IMR-90 (cell line): ENCODE results near the gene MALRD1. TPM values are rescaled to one million over a fixed set of nuclear protein-coding genes. Genes with fewer than 3 reads are reported as not detected.

Experiments
- ATAC-seq: fragments of 200-7000 bp; cut with Tn5 transposase; 2 replicates; pipeline ENCODE4 v1.9.1; 2020; ENCODE audit warnings: low read depth, mild to moderate bottlenecking, moderate library complexity
- BruUV-seq: library from RNA; stranded (reverse); fragments of 400-500 nt; replicated peaks from 2 replicates; lab custom pipeline; 2021; lab: Mats Ljungman, UMichigan
- CTCF ChIA-PET: fragments of 300-600 bp; formaldehyde crosslinking; extraction: SDS; loops from one replicate; lab custom pipeline; 2021; ENCODE audit warnings: antibody characterized with exemption; lab: Yijun Ruan, JAX
- POLR2A ChIA-PET: fragments of 300-600 bp; sonication (Branson Sonifier 250); formaldehyde crosslinking; loops from one replicate; lab custom pipeline; 2022; ENCODE audit warnings: antibody characterized with exemption; ENCODE audit not compliant: unreplicated experiment; lab: Charles Lee
- DNase-seq: peaks from one replicate; pipeline ENCODE4 v3.0.0; 2013
- H2AFZ ChIP-seq: replicated peaks from 2 replicates; pipeline ENCODE3; 2013; ENCODE audit warnings: low read length, mild to moderate bottlenecking; ENCODE audit not compliant: poor library complexity
- H2AK5ac ChIP-seq: 2 replicates; pipeline ENCODE4 v1.6.1; 2013; ENCODE audit warnings: low read depth, low read length, inconsistent platforms
- H2AK9ac ChIP-seq: replicated peaks from 2 replicates; pipeline ENCODE3; 2013; ENCODE audit warnings: mild to moderate bottlenecking, low read depth, low read length, moderate library complexity; ENCODE audit not compliant: poor library complexity
- H2BK120ac ChIP-seq: 2 replicates; pipeline ENCODE4 v1.6.1; 2013; ENCODE audit warnings: low read depth, low read length, inconsistent platforms
- H2BK15ac ChIP-seq: 3 replicates; pipeline ENCODE4 v1.6.1; 2013; ENCODE audit warnings: low read depth, low read length, inconsistent platforms
- H2BK20ac ChIP-seq: 2 replicates; pipeline ENCODE4 v1.6.1; 2013; ENCODE audit warnings: low read depth, mild to moderate bottlenecking, inconsistent platforms, low read length, moderate library complexity
- H2BK5ac ChIP-seq: 2 replicates; pipeline ENCODE4 v1.6.1; 2013; ENCODE audit warnings: mild to moderate bottlenecking, low read depth, low read length, inconsistent platforms; ENCODE audit not compliant: poor library complexity, severe bottlenecking
- H3K14ac ChIP-seq: replicated peaks from 2 replicates; pipeline ENCODE4 v1.6.1; 2013; ENCODE audit warnings: low read depth, low read length, inconsistent platforms
- H3K18ac ChIP-seq: 2 replicates; pipeline ENCODE4 v1.6.1; 2013; ENCODE audit warnings: low read depth, low read length, control low read depth
- H3K23ac ChIP-seq: 2 replicates; pipeline ENCODE4 v1.6.1; 2013; ENCODE audit warnings: low read depth, low read length, inconsistent platforms
- H3K27ac ChIP-seq: 2 replicates; pipeline ENCODE4 v1.5.1; 2013; ENCODE audit warnings: mild to moderate bottlenecking, control low read depth, low read length; ENCODE audit not compliant: insufficient read depth
- H3K27me3 ChIP-seq: 2 replicates; pipeline ENCODE4 v1.6.1; 2013; ENCODE audit warnings: low read length; ENCODE audit not compliant: control insufficient read depth, insufficient read depth
- H3K36me3 ChIP-seq: 2 replicates; pipeline ENCODE4 v1.6.1; 2013; ENCODE audit warnings: low read length, mixed read lengths; ENCODE audit not compliant: control insufficient read depth, insufficient read depth
- H3K4ac ChIP-seq: 2 replicates; pipeline ENCODE4 v1.6.1; 2013; ENCODE audit warnings: low read depth, low read length, inconsistent platforms
- H3K4me1 ChIP-seq: 2 replicates; pipeline ENCODE4 v1.6.1; 2013; ENCODE audit warnings: low read length, mixed read lengths; ENCODE audit not compliant: control insufficient read depth, insufficient read depth
- H3K4me2 ChIP-seq: 2 replicates; pipeline ENCODE4 v1.6.1; 2013; ENCODE audit warnings: low read depth, mild to moderate bottlenecking, control low read depth, low read length, moderate library complexity
- H3K4me3 ChIP-seq: 2 replicates; pipeline ENCODE4 v1.5.1; 2013; ENCODE audit warnings: low read depth, mild to moderate bottlenecking, control low read depth, low read length, moderate library complexity; ENCODE audit not compliant: insufficient read depth
- H3K56ac ChIP-seq: 2 replicates; pipeline ENCODE4 v1.6.1; 2013; ENCODE audit warnings: low read length, inconsistent platforms; ENCODE audit not compliant: insufficient read depth; ENCODE audit errors: extremely low read depth
- H3K79me1 ChIP-seq, 2 experiments: 2 replicates each; pipeline ENCODE4 v1.6.1; 2013; ENCODE audit warnings: low read length in 2 of 2, inconsistent platforms in 1 of 2, low read depth in 1 of 2
- H3K9ac ChIP-seq: 2 replicates; pipeline ENCODE4 v1.6.1; 2013; ENCODE audit warnings: low read depth, low read length, control low read depth
- H3K9me1 ChIP-seq: 2 replicates; pipeline ENCODE4 v1.6.1; 2013; ENCODE audit warnings: low read length, inconsistent platforms; ENCODE audit not compliant: insufficient read depth
- H3K9me3 ChIP-seq: 2 replicates; pipeline ENCODE4 v1.6.1; 2013; ENCODE audit warnings: low read length; ENCODE audit not compliant: control insufficient read depth, insufficient read depth
- H4K20me1 ChIP-seq: 2 replicates; pipeline ENCODE4 v1.6.1; 2013; ENCODE audit warnings: low read length, inconsistent platforms; ENCODE audit not compliant: insufficient read depth
- H4K5ac ChIP-seq: 2 replicates; pipeline ENCODE4 v1.6.1; 2013; ENCODE audit warnings: mild to moderate bottlenecking, low read depth, low read length, control low read depth
- H4K8ac ChIP-seq, 2 experiments: 2 replicates each; pipeline ENCODE4 v1.6.1; 2013; ENCODE audit warnings: low read depth in 2 of 2, low read length in 2 of 2, control low read depth in 1 of 2, inconsistent platforms in 1 of 2
- H4K91ac ChIP-seq: 2 replicates; pipeline ENCODE4 v1.6.1; 2013; ENCODE audit warnings: low read depth, low read length, inconsistent platforms; ENCODE audit not compliant: insufficient read depth
- BHLHE40 ChIP-seq: fragments of 150-350 bp; IDR thresholded peaks from 2 replicates; pipeline ENCODE4 v1.6.1; 2016; ENCODE audit warnings: mild to moderate bottlenecking, low read depth, low read length
- CEBPB ChIP-seq: IDR thresholded peaks from 2 replicates; pipeline ENCODE4 v1.6.1; 2012; ENCODE audit warnings: low read depth, low read length, improper control_type of control experiment
- CHD1 ChIP-seq: IDR thresholded peaks from 2 replicates; pipeline ENCODE4 v1.6.1; 2012; ENCODE audit warnings: low read depth, low read length, improper control_type of control experiment
- ELK1 ChIP-seq: fragments of 150-350 bp; IDR thresholded peaks from 2 replicates; pipeline ENCODE4 v1.6.1; 2016; ENCODE audit warnings: low read depth, mild to moderate bottlenecking, low read length, moderate library complexity, borderline replicate concordance
- FOS ChIP-seq: fragments of 150-350 bp; IDR thresholded peaks from 2 replicates; pipeline ENCODE4 v1.6.1; 2016; ENCODE audit warnings: low read depth, low read length
- MAFK ChIP-seq: IDR thresholded peaks from 2 replicates; pipeline ENCODE4 v1.6.1; 2012; ENCODE audit warnings: low read depth, low read length, improper control_type of control experiment
- MAZ ChIP-seq: IDR thresholded peaks from 2 replicates; pipeline ENCODE4 v1.6.1; 2012; ENCODE audit warnings: low read depth, mild to moderate bottlenecking, low read length, improper control_type of control experiment, moderate library complexity, borderline replicate concordance
- NFE2L2 ChIP-seq: fragments of 150-350 bp; IDR thresholded peaks from 2 replicates; pipeline ENCODE4 v1.6.1; 2016; ENCODE audit warnings: low read depth, mild to moderate bottlenecking, low read length
- POLR2A ChIP-seq: IDR thresholded peaks from 2 replicates; pipeline ENCODE4 v1.6.1; 2012; ENCODE audit warnings: mild to moderate bottlenecking, low read depth, low read length
- RAD21 ChIP-seq: IDR thresholded peaks from 2 replicates; pipeline ENCODE4 v1.6.1; 2012; ENCODE audit warnings: low read length, improper control_type of control experiment
- RCOR1 ChIP-seq: IDR thresholded peaks from 2 replicates; pipeline ENCODE4 v1.6.1; 2012; ENCODE audit warnings: mild to moderate bottlenecking, low read length, improper control_type of control experiment; ENCODE audit not compliant: insufficient replicate concordance
- RFX5 ChIP-seq: IDR thresholded peaks from 2 replicates; pipeline ENCODE4 v1.8.0; 2012; ENCODE audit warnings: low read depth, mild to moderate bottlenecking, low read length, moderate library complexity
- SMC3 ChIP-seq: fragments of 150-350 bp; IDR thresholded peaks from 2 replicates; pipeline ENCODE4 v1.6.1; 2016; ENCODE audit warnings: low read depth, mild to moderate bottlenecking, antibody characterized with exemption, low read length, moderate library complexity
- USF2 ChIP-seq: fragments of 150-350 bp; IDR thresholded peaks from 2 replicates; pipeline ENCODE4 v1.6.1; 2017; ENCODE audit warnings: mild to moderate bottlenecking, antibody characterized with exemption, low read length, low read depth
- WGBS, 2 experiments: methylation state at CpG; one replicate each; pipeline versions ENCODE4 v1.1.5 to v1.1.7; 2013; ENCODE audit warnings: missing lambda C conversion rate in 2 of 2; ENCODE audit not compliant: insufficient read length in 1 of 2; ENCODE audit errors: extremely low coverage in 2 of 2; 5-methylcytosine and 5-hydroxymethylcytosine counted together
- dilution Hi-C: fragments of 300-500 bp; cut with HindIII; formaldehyde crosslinking; loops from one replicate; pipeline ENCODE4 v1.14.3; 2018; ENCODE audit warnings: low sequenced_read_pairs; ENCODE audit not compliant: unreplicated experiment
- in situ Hi-C: fragments of 300-500 bp; cut with MboI; formaldehyde crosslinking; loops from 3 replicates; pipeline ENCODE4 v1.14.3; 2019; ENCODE audit warnings: low sequenced_read_pairs, inconsistent platforms, mixed read lengths
- intact Hi-C: fragments of 100-400 bp; cut with micrococcal nuclease; formaldehyde crosslinking; loops from 2 replicates; pipeline ENCODE4 v1.10.0; 2022
- polyA plus RNA-seq, 3 experiments: library from polyadenylated mRNA; depleted of rRNA; stranded (reverse); fragments of >200 nt; gene quantifications; 2 replicates each; pipeline ENCODE4 v1.2.3, GENCODE V29; 2012; ENCODE audit warnings: low replicate concordance in 1 of 3
- total RNA-seq: library from RNA; depleted of rRNA; stranded (reverse); fragments of >200 nt; gene quantifications from 2 replicates; pipeline ENCODE4 v1.2.3, GENCODE V29; 2012
- TF ChIP-seq, protein P1 (sequence below): conservative IDR thresholded peaks from 2 replicates; pipeline ENCODE4 v1.5.1; 2012; ENCODE audit warnings: mild to moderate bottlenecking, low read depth, low read length, improper control_type of control experiment

MALRD1 gene
- total and polyA plus RNA-seq, 2 of the 4 experiments (the other 2 are of a cell fraction): 0.34 to 1.1 TPM

GRCh38 chr10:19111501-19112267, 63.1 kb downstream of the MALRD1 start:
- Histone ChIP-seq H4K8ac (no peak overlapping the region), H3K14ac (0 out of 2 replicates have a peak overlapping the region, but pooled peaks have one; percentile 30), H3K4me3 (no peak overlapping the region), H3K18ac (no peak overlapping the region), H2BK15ac (no peak overlapping the region; the same call in 2 of the 3 replicates), H3K36me3 (no peaks in the 10 kb centered on the region), H3K4ac (no peak overlapping the region; the same call in 1 of the 2 replicates), H2BK5ac (peak overlapping the region; percentile 59), H2AFZ (no peak overlapping the region), H3K9ac (no peak overlapping the region), H2BK120ac (peak overlapping the region; percentile 66; the same call in 1 of the 2 replicates), H2BK20ac (0 out of 2 replicates have a peak overlapping the region, but pooled peaks have one; percentile 29), H4K20me1 (no peaks in the 10 kb centered on the region), H3K56ac (no peak overlapping the region), H3K4me1 (no peaks in the 10 kb centered on the region), H3K9me1 (no peaks in the 10 kb centered on the region), H3K23ac (no peak overlapping the region), H3K9me3 (peaks cover 5% of the 10 kb centered on the region), H3K27me3 (no peaks in the 10 kb centered on the region), H2AK9ac (no peak overlapping the region), H2AK5ac (no peak overlapping the region), H4K5ac (no peak overlapping the region), H3K79me1 (no peaks in the 10 kb centered on the region), H3K27ac (no peak overlapping the region), H3K4me2 (peak overlapping the region; percentile 29; the same call in 1 of the 2 replicates), H4K91ac (no peak overlapping the region)
- no CpG with 5 or more reads among the region's 1 CpG for WGBS, 2 experiments
- BruUV-seq: no TSS peak
- intact Hi-C loops: no loop called here
- dilution Hi-C loops: no loop called here
- ATAC-seq (no peak), DNase-seq (peak; percentile 55)
- in situ Hi-C loops: no loop called here
- CTCF ChIA-PET: interaction anchor here (0.7 kb wide), 1 partner anchor 13 kb away, joined by 3 read pairs; no protein-coding TSS in a partner anchor
- POLR2A ChIA-PET: no interaction called here
- TF ChIP-seq USF2: no peak
- TF ChIP-seq RAD21: no peak
- TF ChIP-seq RCOR1: no peak
- TF ChIP-seq CHD1: no peak
- TF ChIP-seq FOS: no peak
- TF ChIP-seq POLR2A: no peak
- TF ChIP-seq ELK1: no peak
- TF ChIP-seq, protein P1, sequence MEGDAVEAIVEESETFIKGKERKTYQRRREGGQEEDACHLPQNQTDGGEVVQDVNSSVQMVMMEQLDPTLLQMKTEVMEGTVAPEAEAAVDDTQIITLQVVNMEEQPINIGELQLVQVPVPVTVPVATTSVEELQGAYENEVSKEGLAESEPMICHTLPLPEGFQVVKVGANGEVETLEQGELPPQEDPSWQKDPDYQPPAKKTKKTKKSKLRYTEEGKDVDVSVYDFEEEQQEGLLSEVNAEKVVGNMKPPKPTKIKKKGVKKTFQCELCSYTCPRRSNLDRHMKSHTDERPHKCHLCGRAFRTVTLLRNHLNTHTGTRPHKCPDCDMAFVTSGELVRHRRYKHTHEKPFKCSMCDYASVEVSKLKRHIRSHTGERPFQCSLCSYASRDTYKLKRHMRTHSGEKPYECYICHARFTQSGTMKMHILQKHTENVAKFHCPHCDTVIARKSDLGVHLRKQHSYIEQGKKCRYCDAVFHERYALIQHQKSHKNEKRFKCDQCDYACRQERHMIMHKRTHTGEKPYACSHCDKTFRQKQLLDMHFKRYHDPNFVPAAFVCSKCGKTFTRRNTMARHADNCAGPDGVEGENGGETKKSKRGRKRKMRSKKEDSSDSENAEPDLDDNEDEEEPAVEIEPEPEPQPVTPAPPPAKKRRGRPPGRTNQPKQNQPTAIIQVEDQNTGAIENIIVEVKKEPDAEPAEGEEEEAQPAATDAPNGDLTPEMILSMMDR: no peak
- no peak for TF ChIP-seq MAZ
- TF ChIP-seq RFX5: no peak
- no peak for TF ChIP-seq CEBPB
- no peak for TF ChIP-seq NFE2L2
- no peak for TF ChIP-seq BHLHE40
- no peak for TF ChIP-seq MAFK
- TF ChIP-seq SMC3: no peak
